NCI-H1417 treated with DMSO at 0.1 percent for 48 hours (cell line): ENCODE results near the gene CHAF1A.

Experiments
- DNase-seq: peaks from one replicate; lab custom pipeline; 2025; lab: John Stamatoyannopoulos, UW

The CHAF1A gene

DNA sequence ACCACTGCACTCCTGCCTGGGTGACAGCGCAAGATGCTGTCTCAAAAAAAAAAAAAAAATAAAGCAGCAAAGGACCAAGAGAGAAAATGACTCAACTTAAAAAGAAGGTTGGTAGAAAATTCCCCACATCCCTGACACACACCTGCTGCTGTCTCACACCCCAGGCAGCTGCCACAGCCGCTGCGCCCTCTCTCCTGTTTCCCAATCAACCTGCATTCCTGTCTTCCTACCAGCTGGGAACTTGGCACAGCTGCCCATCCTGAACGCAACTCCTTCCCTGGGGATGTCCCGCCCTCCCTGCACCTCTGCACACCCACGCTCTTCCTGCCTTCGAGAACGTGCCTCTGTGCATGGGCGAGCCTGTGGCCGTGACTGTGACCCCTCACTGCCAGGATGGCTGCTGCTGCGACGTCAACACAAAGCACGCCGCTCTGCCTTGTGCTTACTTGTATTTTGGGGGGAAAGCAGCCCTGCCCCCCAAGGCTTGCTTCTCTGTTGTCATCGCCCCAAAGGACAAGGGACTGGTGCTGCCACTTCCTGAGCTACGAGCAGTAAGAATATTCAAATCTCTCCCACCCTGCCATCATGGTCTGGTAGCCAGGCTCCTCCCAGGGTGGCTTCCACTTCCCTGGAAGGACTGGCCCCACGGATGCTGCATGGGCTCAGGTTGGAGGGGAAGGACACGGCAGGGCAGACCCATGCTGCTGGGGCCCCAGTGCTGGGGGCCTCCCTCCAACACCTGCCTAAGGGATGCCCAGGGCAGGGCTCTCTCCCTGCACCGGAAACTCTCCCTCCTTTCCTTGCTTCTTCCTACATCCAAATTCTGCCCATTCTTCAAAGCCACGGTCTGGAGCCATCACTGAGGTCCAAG, 22.8 kb upstream of the CHAF1A start:
- no peak for DNase-seq

GRCh38 chr19:4380254-4380727, 22.1 kb upstream of the CHAF1A start:
- DNase-seq: no peak

DNA sequence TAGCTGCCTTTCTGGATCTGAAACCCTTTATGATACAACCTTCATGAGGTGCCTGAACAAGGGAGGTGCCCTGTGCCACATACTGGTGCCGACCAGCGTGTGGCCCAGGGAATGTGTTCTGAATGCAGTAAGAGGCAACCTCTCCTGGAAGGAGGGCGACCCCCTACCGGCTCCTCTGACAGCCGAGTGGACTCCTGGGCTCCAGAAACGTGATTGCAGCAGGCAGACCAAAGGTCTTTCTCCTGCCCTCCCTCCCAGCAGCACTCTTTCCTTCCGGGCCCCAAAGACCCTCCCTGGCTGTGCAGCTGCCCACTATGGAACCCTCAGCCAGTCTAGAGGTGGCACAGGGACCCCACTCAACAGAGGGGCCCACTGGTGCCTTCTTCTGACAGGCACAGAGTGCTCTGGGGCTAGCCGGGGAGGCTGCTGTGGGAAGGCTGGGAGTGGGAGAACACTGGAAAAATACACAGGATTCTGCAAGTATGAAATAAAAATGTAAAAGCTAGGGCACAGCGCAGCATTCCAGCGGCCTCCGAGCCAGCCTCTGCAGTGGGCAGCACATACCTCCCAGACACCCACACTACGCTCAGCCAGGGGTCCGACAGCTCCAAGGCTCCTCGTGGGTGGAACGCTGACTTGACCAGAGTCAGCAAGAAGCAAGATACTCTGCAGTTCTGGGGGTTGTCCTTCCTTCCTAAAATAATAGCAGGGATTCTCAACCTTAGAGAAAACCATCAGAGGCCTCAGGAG, 17.0 kb upstream of the CHAF1A start:
- DNase-seq: no peak

DNA sequence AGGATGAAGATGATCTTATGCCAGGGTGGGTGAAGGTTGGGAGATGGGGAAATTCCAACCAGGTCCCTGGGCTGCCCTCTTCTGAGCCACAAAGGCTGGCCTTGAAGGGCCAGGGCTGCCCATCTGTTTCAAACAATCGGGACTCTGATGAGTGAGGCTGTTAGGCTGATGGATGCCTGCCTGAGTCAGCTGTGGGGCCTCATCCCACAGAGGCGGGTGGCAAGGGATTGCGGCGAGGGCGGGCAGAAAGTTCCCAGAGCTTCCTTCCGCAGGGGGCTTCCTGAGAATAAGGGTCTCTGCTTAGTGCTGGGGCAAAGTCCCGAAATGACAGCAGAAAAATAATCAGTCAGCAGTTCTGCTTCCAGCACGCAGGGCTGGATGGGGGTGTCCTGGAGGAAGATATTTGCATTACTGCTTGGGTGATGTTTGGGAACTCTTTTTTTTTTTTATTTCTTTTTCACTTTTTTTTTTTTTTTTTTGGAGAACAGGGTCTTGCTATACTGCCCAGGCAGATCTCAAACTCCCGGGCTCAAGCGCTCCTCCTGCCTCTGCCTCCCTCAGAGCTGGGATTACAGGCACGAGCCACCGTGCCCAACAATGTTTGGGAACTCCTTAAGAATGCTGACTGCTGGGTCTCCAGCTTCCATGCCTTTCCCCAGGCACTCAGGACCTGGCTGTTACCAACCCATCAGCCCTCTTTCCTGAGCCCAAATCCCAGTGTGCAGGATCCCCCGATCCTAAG, 16.2 kb upstream of the CHAF1A start:
- DNase-seq: no peak

GRCh38 chr19:4388337-4389063, 13.9 kb upstream of the CHAF1A start:
- no peak for DNase-seq

DNA sequence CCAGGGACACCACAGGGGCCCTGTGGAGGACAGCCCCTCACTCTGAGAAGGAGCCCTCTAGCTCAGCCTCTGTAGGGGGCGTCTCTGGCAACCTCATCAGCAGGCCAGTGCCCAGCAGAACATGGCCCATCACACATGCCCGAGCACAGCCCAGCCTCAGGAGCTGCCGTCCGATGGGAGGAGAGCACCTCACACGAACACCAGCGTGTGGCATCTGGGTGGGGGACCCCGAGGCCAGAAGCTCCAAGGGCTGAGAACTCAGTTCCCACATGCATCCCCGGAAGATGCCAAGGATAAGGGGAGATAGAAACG, 13.4 kb upstream of the CHAF1A start:
- DNase-seq: no peak

- no peak for DNase-seq
Observed at GRCh38 chr19:4389511-4390016, 12.9 kb upstream of the CHAF1A start.

- DNase-seq: no peak
Observed at GRCh38 chr19:4390017-4390566, 12.3 kb upstream of the CHAF1A start.

DNA sequence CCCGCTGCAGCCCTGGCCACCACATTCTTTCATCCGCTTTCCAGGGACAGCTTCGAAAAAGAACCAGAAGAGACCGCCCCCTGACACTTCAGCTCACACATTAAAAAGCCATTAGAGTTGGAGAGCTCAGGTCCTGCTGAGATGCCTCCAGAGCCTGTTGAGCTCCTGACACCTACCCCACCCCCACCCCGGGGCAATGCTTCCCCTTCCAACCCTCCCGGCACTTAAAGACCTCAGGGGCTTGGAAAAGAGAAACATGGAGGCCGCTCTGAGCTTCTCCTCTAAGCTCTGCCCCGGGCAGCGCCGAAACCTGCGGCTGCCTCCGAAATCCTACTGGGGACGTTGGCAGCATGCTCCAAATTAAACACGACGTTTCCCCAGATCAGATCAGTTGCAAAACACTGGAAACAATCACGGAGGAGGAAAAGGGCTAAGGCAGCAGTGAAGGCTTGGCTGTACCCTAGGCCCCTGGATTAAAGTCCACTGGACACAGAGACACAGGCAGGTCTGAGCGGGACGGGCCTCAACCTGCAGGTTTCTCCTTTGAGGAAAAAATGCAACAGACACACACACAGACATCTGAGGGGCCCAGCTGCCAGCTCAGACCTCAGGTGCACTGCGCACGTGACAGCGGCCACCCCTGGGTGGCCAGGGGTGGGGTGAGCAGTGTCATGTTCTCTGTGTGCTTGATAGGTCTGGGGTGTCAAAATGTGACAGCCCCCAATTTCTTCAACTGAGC, 11.7 kb upstream of the CHAF1A start:
- no peak for DNase-seq

DNA sequence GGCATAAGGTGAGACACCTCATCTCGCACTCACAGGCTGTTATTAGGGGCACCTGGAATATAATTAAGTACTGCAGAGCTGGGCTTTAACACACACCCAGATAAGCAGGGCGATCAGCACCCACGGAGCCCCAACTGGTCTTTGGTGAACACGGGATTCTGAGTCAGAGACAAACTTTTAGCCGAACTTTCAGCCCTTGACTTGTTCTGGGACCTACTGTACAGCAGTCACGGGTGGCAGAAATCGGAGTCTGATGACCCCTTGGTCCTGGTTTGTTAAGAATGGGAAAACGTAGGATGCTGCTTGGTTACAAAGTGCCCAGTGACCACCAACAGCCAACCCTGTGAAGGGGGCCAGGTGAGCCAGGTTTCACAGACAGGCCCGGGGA, 11.1 kb upstream of the CHAF1A start:
- DNase-seq: no peak

DNA sequence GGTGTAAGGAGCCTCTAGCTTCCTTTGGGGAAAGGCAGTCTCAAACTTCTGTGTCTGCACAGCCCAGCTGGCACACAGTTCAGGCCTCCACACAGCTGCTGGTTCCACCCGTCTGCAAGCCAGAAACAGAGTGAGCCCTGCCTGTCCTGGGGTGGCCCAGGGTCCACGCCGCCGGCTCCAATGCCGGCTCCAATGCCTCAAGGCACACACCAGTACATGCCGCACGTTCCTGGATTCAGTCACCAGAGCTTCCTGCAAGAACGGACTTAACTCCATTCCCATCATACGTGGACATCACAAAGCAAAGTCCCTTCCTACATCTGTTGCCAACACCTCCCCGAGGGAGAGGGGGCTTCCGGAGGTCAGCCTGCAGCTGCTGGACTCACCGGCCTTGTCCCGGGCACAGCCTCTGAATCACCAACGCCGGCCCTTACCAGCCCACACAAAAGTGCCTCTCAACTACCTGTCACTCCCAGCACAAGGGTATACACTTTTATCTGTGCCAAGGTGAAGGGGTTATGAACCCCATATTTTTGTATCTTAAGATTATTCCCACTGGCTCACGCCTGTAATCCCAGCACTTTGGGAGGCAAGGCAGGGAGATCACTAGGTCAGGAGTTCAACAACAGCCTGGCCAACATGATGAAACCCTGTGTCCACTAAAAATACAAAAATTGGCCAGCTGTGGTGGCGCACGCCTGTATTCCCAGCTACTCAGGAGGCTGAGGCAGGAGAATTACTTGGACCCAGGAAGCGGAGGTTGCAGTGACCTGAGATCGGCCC, 10.5 kb upstream of the CHAF1A start:
- no peak for DNase-seq

DNA sequence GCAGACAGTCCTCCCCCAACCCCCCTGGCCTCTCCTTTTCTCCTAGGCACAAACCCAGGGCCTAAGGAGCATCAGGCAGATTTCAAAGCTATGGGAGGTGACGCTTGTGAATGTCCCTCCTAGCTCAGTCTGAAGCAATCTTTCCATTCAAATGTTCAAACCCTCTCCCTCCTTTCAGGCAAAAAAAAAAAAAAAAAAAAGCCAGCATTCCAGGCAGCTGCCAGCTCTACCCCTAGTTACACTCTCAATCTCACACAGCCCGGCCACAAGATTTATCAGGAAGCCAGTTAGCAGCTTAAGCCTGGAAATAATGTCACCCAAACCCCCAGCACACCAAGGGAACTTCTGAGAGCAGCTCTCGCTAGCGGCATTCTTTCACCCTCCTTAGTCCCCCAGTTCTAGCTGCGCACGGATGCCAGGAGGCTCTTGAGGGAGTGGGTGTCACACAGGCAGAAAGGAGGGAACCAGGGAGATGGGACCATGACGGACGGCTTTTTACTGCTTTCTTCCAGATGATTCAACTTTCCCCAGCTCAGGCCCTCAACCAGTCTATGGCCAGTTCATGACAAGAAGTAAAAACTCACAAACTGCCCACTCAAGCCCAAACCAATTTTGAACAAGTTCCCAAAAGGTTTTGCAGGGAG, 8.4 kb upstream of the CHAF1A start:
- DNase-seq: no peak

- DNase-seq: no peak
Observed at GRCh38 chr19:4396949-4397783, 5.3 kb upstream of the CHAF1A start.

- DNase-seq: no peak
Observed at GRCh38 chr19:4399812-4400134, 2.7 kb upstream of the CHAF1A start.

DNA sequence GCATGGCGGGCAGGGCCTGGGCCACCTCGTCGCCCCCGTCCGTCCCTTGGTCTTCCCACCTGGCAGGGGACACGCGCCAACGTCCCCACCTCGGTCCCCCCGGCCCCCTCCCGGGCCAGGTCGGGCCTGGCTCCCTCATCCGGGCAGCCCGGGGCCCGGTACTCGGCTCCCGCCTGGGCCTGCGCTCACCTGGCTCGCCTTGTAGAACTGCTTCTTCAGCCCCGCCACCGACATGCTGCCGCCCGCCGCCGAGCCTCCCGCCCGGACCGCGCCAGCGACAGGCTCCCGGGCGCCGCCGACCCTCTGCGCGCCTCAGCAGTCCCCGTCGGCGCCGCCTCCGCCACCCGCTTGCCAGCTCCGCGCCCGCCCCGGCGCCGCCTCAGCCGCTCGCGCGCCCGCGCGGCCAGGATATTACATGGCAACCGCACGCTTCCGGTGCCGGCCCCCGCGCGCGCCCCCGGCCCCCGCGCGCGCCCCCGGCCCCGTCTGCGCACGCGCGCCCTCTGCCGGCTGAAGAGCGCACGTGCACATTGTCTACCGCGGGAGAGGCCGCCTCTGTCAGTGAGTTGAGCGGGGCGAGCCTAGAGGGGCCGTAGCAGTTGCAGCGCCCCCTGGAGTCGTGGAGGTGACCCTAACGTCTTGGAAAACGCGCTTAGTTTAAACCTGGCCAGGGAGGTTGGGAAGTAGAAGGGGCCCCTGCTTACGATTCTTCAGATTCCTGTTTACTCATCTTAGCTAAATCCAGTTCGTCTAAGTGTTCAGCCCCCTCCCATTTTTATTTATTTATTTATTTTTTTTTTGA, 2.1 kb upstream of the CHAF1A start, which contains the start of gene SH3GL1:
Gene SH3GL1, minus strand, starts transcription at position 413 of the 802 bp plus-strand sequence. Its CDS starts 179 bp downstream, at position 234.
- peak; percentile 65 for DNase-seq

- DNase-seq: no peak
Observed at GRCh38 chr19:4401769-4402170, 670 bp upstream of the CHAF1A start.

GRCh38 chr19:4403005-4403761, 743 bp downstream of the CHAF1A start:
- no peak for DNase-seq
